GM21367 (cell line): ENCODE results near the gene ALDH16A1.

Source experiments
- ATAC-seq: cut with Tn5 transposase; IDR thresholded peaks from one replicate; pipeline ENCODE4 v1.9.1; 2021; ENCODE audit not compliant: unreplicated experiment

The ALDH16A1 gene

DNA sequence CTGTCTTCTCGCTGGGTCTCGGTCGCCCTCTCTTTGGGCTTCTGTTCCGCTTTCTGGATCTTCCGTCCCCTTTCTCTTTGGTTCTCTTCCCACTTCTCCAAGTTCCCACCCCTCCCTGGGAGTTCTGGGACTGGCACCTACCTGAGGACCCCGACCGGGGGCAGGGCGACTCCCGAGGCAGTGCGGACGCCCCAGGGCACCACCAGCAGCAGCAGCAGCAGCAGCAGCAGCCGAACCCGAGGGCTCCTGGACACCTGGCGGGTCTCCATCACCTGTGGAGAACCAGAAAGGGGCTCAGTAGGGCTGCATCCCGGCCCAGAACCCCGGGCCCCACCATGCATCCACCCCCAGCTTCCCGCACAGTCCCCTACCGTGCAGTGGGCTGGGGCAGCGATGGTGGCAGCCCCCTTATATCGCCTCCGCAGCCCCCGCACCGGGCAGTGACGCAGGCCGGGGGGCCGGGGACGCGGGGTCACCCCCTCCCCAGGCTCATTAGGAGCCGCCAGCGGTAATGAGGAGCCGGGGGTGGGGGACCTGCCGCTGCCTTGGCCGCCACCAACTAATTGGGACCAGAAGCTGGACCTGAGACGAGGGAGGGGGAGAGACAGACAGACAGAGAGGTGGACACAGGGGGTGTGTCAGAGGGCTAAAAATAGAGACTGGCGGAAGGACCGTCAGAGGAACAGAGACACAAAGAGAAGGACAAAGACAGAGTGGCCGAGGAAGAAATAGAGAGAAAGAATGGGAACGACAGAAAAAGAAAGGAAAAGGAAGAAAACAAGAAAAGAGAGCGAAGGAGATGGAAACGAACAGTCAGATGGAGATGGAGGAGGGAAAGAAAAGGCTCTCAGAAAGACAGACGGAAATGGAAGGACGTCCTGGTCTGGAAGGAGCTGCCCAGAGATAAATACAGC lies 29.7 kb upstream of the ALDH16A1 start, which contains the start of gene PTH2:
TSS of gene PTH2 (minus strand) at position 371 of the 914 bp plus-strand sequence. CDS start at position 269, 102 bp downstream.
- ATAC-seq = no peak

DNA sequence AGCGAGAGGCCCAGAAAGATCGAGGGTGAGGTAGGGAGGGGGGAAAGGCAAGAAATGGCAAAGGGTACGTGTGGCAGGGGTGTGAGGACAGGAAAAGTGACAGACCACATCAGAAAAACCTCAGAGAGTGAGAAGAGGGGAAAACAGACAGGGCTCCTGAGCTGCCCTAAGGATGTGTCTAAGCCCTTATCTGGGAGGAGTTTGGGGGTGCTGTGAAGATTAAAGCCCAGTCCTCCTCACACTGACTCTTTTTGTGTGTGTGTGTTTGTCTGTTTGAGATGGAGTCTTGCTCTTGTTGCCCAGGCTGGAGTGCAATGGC lies 29.1 kb upstream of the ALDH16A1 start:
- no peak for ATAC-seq

DNA sequence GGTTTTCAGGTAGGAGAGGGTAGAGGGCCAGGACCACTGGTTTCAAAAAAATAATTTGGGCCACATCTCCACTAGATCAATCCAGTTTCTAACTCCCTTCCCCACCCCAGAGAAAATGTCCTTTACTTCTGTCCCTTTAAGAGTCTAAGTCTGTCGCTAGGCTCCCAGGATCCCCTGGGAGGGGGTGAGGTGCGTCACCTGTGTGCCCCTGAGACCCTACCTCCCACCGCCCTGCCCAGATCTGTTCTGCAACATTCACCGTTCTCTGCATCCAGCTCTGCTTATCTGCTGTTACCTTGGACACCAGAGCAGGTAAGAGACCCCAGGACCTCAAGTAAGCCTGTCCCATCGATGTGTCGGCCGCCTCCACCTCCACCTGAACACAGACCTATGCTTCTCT lies 27.8 kb upstream of the ALDH16A1 start, which contains the start of gene GFY:
TSS of gene GFY (plus strand) at position 211 of the 400 bp plus-strand sequence. CDS start 1,043 bp downstream, outside the sequence.
- no peak for ATAC-seq

DNA sequence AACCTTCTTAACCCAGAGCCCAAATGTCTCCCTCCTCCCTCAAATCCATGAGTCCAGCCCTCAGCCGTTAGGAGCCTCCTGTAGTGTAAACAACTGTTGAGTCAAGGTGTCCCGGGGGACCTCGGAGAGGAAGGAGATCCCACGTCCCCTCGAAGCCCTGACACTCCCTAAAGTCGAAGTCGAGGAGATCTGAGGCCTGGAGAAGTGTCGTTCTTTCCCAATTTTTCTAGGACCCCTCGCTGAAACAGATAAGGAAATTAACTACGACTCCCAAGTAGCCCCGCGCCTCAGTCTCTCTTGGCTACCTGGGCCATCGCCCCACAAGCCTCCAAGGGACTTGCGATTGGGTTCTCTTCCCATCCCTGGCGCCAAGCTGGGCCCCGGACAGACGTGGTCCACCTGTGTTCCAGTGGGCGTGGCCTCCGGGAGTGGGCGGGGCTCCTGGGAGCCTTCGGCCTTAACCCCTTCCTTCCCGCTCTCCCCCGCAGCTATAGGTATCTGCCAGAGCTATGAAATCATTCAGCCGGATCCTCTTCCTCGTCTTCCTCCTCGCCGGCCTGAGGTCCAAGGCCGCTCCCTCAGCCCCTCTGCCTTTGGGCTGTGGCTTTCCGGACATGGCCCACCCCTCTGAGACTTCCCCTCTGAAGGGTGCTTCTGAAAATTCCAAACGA lies 27.0 kb upstream of the ALDH16A1 start:
- no peak for ATAC-seq

DNA sequence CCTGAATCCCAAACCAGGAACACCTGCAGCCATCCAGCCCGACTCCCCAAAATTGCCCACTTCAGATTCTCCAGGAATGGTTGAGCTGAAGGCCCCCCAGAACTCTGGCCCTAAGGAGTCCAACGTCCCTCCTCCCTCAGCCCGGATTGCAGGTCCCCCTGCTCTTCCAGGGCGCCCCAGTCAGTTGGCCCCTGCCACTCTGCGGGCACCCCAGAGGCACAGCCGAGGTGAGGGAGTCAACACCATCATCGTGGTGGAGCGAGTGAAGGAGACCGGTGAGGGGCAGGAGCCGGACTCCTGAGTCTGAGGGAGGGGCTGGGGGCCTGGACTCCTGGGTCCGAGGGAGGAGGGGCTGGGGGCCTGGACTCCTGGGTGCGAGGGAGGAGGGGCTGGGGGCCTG lies 25.7 kb upstream of the ALDH16A1 start:
- no peak for ATAC-seq

DNA sequence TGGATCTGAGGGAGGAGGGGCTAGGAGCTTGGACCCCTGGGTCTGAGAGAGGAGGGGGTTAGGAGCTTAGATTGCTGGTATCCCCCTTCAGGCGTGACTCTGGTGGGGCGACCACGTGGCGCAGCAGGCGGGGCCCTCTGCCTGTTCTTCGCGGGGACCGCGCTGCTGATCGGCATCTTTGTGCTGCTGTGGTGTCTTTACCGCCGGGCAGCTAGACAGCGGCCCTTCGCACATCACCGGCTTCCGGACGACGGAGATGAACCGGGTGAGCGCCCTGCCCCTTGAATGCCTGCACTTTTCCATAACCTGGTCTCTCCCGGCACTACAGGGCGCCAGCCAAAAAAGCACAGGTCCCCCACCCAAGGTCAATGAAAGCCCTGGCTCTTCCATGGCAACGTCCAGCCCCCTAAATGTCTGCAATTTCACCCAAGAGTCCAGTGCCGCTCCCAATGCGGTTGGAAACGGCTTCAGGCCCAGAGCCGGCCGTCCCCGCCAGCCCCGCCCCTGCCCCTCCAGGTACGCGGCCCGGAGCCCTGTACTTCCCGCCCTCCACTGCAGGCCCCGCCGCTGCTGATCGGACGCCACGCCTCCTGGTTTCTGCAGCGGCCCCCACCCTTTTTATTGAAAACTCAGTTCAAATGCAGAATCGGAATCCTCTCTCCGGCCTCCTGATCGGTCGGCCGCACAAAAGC lies 25.0 kb upstream of the ALDH16A1 start:
- ATAC-seq = no peak

DNA sequence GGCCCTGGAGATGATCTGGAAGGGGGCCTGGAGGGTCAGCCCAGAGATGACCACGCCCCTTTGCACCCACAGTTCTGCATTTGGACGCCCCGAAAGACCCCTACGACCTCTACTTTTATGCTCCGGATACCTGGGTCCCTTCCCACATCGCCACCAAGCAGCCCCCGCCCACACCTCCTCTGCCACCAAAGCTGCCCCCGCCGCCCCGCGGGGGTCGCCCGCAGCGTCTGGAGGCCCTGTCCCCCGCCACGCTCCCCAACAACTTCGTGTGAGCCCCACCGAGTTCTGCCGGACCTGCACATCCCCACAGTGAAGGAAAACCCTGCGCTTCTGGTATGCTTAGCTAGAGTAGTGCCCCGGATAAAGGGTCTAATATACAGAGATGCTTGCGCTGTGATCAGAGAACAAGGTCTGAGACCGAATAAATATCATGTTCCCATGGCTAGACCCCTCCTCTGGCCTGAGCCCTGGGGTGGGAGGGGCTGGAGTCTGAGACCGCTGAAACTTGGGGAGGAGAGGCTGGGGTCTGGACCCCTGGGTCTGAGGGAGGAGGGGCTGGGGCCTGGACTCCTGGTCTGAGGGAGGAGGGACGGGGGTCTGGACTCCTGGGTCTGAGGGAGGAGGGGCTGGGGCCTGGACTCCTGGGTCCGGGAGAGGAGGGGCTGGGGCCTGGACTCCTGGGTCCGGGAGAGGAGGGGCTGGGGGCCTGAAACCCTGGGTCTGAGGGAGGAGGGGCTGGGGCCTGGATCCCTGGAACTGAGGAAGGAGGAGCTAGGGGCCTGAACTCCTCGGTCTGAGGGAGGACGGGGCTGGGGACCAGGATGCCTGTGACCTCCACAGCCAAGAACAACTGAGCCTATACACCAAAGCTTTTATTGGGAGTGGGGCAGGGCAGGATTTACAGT lies 24.2 kb upstream of the ALDH16A1 start:
- ATAC-seq = no peak

DNA sequence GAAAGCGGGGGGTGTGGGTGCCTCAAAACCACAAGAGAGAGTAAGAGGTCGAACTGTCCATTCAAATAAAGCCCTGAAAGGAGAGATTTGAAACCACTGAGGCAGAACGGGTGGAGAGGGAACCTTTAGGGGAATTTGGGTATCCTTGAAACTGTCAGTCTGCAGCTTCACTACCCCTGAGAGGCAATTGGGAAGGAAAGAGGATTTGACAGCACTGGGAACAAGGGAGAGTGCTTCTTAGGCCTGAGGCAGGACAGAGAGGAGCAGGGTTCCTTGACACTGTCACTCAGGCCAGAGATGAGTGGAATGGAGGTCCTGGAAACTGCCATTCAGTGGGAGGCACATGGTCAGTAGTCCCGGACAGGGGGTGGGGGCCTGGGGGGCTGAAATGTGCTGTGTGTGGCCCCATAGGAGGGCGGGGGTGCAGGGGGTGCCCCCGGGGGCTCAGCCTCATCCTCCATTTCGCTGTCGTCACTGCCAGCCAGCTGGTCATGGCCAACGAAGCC lies 22.8 kb upstream of the ALDH16A1 start:
- ATAC-seq = no peak

DNA sequence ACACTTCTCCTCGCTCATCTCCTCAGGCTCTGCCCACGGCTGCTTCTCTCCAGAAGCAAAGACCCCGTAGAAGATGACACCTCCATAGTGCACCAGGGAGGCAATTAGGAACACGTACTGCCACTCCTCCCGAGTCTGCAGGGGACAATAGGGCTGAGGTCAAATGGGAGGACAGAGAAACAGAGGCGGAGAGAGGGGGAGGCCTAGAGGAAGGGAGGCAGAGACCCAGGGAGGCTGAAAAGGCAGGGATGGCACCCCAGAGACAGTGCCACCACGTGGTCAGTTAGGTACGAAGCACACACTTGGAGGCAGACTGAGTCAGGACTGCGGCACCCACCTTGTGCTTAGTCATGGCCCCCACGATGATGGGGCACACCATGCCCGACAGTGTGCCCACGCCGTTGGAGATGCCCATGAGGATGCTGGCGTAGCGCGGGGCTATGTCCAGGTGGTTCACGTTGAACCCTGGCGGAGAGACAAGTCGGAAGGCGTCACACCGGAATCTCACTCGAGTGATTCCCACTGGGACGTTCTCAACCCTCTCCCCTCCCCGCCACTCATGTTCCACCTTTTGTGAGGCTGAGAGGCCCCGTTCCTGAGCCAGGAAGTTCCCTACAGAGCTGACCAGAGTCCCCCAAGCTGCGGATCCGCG lies 22.2 kb upstream of the ALDH16A1 start:
- ATAC-seq = no peak

DNA sequence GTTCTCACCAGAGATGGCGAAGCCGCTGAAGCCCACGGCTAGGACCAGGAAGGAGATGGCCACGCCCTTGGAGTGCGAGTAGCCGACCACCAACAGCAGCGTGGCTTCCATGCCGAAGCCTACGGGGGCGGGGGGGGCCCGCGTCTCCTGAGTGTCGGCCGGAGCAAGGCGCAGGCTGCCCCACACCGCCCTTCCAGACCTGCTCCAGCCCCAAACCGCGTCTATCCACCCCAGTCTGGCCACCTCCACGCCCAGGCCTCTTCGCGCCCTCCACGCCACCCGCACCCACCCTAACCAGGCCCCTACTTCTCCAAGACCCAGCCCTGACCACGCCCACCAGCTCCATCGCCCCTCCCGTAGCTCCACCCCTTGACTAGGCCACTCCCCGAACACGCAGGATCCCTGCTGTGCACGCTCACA lies 21.7 kb upstream of the ALDH16A1 start:
- ATAC-seq = no peak

DNA sequence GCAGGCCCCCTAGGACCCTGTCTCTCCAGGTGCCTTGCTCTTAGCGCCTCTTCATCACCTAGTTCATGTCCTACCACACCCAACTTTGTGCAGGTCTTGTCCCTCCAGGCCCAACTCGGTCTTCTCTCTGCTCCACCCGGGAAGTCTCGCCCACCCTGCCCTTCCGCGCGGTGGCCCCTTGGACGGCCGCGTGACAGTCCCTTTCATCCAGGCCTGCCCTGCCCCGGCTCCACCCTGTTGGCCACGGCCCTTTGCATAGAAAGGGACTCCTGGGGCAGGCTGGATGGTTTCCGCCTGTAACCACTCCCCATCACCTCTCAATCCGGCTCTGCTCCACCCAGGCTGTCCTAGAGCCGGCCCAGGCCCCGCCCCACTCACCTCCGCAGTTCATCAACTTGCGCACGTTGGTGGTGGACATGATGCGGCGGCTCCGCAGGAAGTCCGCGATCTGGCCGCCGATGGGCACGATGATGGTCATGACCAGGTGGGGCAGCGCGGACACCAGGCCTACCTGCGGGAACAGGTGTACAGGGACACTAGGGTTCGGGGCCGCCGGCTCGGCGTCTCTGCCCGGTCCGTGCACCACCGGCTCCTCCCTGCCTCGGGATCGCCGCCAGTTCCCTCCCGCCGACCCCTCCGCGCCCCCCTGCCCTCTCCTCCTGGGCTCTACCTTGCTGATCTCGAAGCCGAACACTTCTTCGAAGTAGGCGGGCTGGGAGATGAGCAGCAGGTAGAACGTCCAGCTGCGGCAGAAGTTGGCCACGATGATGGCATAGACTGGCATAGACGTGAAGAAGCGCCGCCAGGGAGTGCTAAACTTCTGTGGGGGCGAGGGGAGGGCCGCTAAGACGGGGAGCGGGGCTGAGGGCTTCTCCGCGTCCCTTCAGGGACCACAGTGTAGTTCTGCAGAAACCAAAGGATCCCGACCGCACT lies 20.6 kb upstream of the ALDH16A1 start:
- ATAC-seq = no peak

DNA sequence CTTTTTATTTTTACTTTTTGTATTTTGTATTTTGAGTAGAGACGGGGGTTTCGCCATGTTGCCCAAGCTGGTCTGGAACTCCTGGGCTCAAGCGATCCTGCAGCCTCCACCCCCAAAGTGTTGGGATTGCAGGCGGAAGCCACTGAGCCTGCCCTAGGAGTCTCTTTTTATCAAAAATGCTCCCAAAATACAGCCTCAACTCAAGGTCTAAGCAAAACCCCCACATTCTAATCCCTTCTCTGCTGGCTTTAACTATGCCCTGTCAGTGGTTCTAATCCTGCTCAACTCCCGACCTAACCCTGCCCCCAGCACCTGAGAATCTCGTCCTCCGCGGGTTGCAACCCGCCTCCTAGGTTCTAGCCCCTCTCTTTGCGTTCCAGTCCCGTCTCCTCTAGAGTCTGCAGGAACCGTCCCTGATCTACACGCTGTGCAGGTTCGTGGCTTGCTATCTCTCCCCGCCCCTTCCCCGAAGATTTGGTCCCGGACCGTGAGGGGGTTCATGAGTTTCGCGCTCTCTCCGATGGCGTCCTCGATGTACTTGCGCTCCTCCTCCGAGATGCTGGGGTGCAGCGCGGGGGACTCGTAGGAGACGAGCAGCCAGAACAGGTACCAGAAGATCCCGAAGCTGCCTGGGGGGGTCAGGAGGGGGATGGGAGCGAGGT lies 19.7 kb upstream of the ALDH16A1 start:
- no peak for ATAC-seq

DNA sequence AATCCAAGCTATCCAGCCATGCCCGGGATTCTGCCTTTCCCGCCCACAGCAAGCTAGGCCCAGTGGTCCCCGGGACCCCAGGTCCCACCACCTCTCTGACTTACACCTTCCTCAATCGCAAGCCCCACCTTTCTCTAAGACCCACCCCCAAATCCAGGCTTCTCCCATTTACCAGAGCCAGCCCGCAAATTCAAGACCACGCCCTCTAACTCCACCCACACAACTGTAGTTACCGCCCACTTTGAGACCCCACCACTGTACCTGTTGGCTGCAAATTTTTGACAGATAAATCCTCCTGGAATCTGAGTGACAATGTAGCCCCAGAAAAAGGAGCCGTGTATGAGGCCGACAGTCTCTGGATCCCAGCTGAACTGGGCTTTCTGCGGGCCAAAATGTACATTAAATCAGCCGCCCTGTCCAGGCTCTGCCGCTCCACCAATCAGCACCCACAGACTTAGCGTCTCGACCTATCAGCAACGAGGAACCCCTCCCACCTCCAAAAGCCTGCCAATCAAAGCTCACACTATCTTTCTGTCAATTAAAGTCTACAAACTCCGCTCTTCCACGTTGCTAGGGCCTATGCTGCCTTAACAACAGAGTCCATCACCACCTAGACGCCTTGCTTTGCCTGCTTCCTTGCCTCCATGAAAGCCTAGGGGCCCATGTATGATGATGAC lies 18.0 kb upstream of the ALDH16A1 start:
- no peak for ATAC-seq

DNA sequence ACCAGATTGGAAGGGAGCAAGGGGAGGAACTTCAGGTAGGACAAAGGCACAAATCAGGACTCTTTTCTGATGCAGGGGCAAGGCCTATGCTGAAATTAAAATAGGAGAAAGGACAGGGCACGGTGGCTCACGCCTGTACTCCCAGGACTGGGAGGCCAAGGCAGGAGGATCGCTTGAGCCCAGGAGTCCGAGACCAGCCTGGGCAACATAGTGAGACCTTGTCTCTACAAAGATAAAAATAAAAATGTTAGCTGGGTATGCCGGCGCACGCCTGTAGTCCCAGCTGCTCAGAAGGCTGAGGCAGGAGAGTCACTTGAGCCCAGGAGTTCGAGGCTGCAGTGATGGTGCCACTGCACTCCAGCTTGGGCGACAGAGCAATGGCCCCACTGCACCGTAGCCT lies 17.4 kb upstream of the ALDH16A1 start:
- ATAC-seq = no peak

DNA sequence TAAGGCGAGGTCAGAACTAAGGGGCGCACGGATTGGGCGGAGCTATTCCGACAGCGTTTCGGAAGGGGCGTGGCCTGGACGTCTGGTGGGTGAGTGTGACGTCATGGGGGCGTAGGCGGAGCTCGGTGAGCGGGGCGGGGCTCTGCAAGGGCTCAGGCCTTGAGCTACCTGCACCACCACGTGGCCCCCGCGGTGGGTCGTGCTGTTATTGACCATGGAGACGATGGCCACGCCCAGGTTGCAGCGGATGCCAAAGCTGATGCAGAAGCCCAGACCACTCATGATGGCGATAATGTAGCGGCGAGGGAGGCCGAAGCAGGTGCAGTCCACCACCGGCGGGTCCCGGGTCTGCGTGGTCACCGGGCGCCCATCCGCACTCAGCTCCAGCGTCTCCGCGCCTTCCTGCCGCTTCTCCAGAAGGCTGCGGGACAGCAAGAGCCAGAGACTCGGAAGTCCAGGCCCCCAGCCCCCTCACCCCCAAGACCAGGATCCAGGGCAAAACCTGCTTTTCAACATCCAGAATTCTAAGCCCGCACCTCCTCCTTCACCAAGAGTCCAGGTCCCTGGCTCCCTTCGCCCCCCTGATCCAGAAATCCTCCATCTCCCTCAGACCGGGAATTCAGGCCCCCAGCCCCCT lies 16.5 kb upstream of the ALDH16A1 start:
- ATAC-seq = no peak

DNA sequence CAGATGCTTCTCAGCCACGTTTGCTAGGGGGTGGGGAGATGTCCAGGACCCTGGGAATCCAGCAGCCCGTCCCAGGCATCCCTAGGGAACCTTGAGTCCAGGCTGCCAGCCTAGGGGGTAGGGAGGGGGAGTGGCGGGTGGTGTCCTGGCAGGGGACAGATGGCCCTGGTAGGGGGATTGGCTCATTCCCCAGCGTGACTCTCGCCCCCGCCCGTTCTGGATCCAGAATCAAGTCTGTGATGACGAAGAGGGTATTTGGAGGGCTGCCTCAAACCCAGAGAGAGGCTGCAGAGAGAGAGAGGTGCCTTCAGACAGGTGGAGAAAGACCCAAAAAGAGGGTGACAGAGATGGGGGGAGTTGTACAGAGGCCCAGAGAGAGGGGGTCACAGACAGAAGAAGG lies 15.8 kb upstream of the ALDH16A1 start:
- no peak for ATAC-seq

DNA sequence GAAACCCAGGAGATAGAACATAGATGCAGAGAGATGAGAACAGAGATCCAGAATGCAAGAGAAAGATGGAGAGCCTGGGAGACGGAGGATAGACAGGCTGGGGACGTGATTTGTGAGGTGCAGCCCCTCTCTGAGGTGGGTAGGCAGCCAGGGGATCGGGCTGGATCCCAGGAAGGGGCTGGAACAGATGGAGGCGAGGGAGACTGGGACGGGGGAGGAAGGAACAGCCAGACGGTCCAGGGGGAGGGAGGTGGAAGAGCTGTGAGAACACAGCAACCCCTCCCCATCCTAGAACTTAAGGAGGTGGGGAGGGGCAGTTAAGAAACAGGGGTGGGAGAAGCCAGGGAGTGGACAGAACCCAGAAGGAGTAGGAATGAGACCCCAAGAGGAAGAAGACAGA lies 14.8 kb upstream of the ALDH16A1 start:
- no peak for ATAC-seq
